Posterior vena cava (tissue), 2 donors: ENCODE measurements around the gene FUT7. TPM values are rescaled to one million over a fixed set of nuclear protein-coding genes. Genes with fewer than 3 reads are reported as not detected.
"Not testable (repeated sequence)": the region's sequence is repeated elsewhere in the genome, so short reads cannot be mapped to it uniquely, and the experiment has no call there.

Experiments used
- DNase-seq: peaks from one replicate; pipeline ENCODE4 v3.0.0-alpha.2; 2020; ENCODE audit warnings: low spot score
- intact Hi-C, 2 donors: fragments of 100-400 bp; cut with DNase I; formaldehyde crosslinking; loops; one replicate each; pipeline versions ENCODE4 v1.14.1 to v1.14.2; 2022 to 2023
- total RNA-seq, 2 donors: library from RNA; stranded (reverse); fragmentation: NEBNext Ultra II Directional; extraction: Animal tissue kit (Norgen Biotek cat#: 25700); gene quantifications; one replicate each; pipeline ENCODE4 v1.2.1, GENCODE V29; 2021
- donor health status: DM: yes; HTN: yes; CAD: no.
- donor health status: DM: yes; HTN: yes; CAD: no.

FUT7 gene
- total RNA-seq, 2 donors from 2014 or later: 0.24 to 0.32 TPM

GRCh38 chr9:137039611-137040366 is 7.9 kb upstream of the FUT7 start:
- intact Hi-C loops: loop anchor here in 1 of 2 donors (10.0 kb wide), 1 partner anchor 195 kb away; the partner anchor contains the start of genes AJM1 and PHPT1
- DNase-seq: no peak

- intact Hi-C loops: loop anchor here in 1 of 2 donors (10.0 kb wide), 1 partner anchor 194 kb away; the partner anchor contains the start of genes AJM1 and PHPT1
- DNase-seq: no peak
Observed at GRCh38 chr9:137038916-137039315, 7.0 kb upstream of the FUT7 start.

GRCh38 chr9:137037483-137037882 is 5.6 kb upstream of the FUT7 start:
- DNase-seq: no peak
- intact Hi-C loops: loop anchor here in 1 of 2 donors (10.0 kb wide), 1 partner anchor 193 kb away; the partner anchor contains the start of genes AJM1 and PHPT1

GRCh38 chr9:137037035-137037434 is 5.1 kb upstream of the FUT7 start:
- no peak for DNase-seq
- intact Hi-C loops: loop anchor here in 1 of 2 donors (10.0 kb wide), 1 partner anchor 192 kb away; the partner anchor contains the start of genes AJM1 and PHPT1

- intact Hi-C loops: loop anchor here (2.0 to 10.0 kb wide), 2 partner anchors 191 to 251 kb away; partner anchors contain the start of genes AJM1 (in 1 of the 2) and PHPT1 (in 1 of the 2)
- no peak for DNase-seq
Observed at GRCh38 chr9:137035937-137036336, 4.0 kb upstream of the FUT7 start.

GRCh38 chr9:137035507-137035834 is 3.6 kb upstream of the FUT7 start:
- DNase-seq: no peak
- intact Hi-C loops: loop anchor here (2.0 to 10.0 kb wide), 2 partner anchors 191 to 251 kb away; partner anchors contain the start of genes AJM1 (in 1 of the 2) and PHPT1 (in 1 of the 2)

GRCh38 chr9:137034709-137035506 is 3.0 kb upstream of the FUT7 start:
- intact Hi-C loops: loop anchor here (2.0 to 10.0 kb wide), 2 partner anchors 190 to 250 kb away; partner anchors contain the start of genes AJM1 (in 1 of the 2) and PHPT1 (in 1 of the 2)
- peak; percentile 93 for DNase-seq

GRCh38 chr9:137034039-137034708 is 2.3 kb upstream of the FUT7 start:
- DNase-seq: no peak
- intact Hi-C loops: loop anchor here (2.0 to 10.0 kb wide), 2 partner anchors 189 to 249 kb away; partner anchors contain the start of genes AJM1 (in 1 of the 2) and PHPT1 (in 1 of the 2)

GRCh38 chr9:137033481-137033880 is 1.6 kb upstream of the FUT7 start:
- not testable (repeated sequence) for DNase-seq
- intact Hi-C loops: loop anchor here in 1 of 2 donors (10.0 kb wide), 1 partner anchor 189 kb away; the partner anchor contains the start of genes AJM1 and PHPT1

- intact Hi-C loops: loop anchor here in 1 of 2 donors (10.0 kb wide), 1 partner anchor 188 kb away; the partner anchor contains the start of genes AJM1 and PHPT1
- DNase-seq: peak; percentile 93
Observed at GRCh38 chr9:137032858-137033257, 970 bp upstream of the FUT7 start.

- no peak for DNase-seq
- intact Hi-C loops: loop anchor here in 1 of 2 donors (10.0 kb wide), 1 partner anchor 186 kb away; the partner anchor contains the start of genes AJM1 and PHPT1
Observed at GRCh38 chr9:137030538-137031527, 1.1 kb downstream of the FUT7 start.

GRCh38 chr9:137030006-137030405 is 1.9 kb downstream of the FUT7 start:
- DNase-seq: no peak
- intact Hi-C loops: loop anchor here in 1 of 2 donors (10.0 kb wide), 1 partner anchor 185 kb away; the partner anchor contains the start of genes AJM1 and PHPT1

GRCh38 chr9:137029058-137029936 is 2.6 kb downstream of the FUT7 start:
- intact Hi-C loops: loop anchor here in 1 of 2 donors (5.0 kb wide), 1 partner anchor 242 kb away; no protein-coding TSS in a partner anchor
- peak; percentile 95 for DNase-seq

GRCh38 chr9:137028263-137029057 is 3.4 kb downstream of the FUT7 start:
- intact Hi-C loops: loop anchor here in 1 of 2 donors (5.0 kb wide), 1 partner anchor 241 kb away; no protein-coding TSS in a partner anchor
- DNase-seq: no peak
